GM21619 (cell line): ENCODE results near the gene GSTT2.

Experiments used
- ATAC-seq: cut with Tn5 transposase; IDR thresholded peaks from one replicate; pipeline ENCODE4 v1.9.1; 2021; ENCODE audit not compliant: unreplicated experiment

GSTT2 gene

GRCh38 chr22:24008381-24009226, 28.7 kb downstream of the GSTT2 start:
- no peak for ATAC-seq

GRCh38 chr22:24009227-24010017, 29.5 kb downstream of the GSTT2 start:
- ATAC-seq = no peak

GRCh38 chr22:24010018-24010391, 30.1 kb downstream of the GSTT2 start:
- ATAC-seq = no peak

- peak; percentile 2 for ATAC-seq
Observed at GRCh38 chr22:24011735-24012068, 31.8 kb downstream of the GSTT2 start.

- ATAC-seq = no peak
Observed at GRCh38 chr22:24016156-24016555, 36.2 kb downstream of the GSTT2 start.

- no peak for ATAC-seq
Observed at GRCh38 chr22:24021304-24021703, 41.4 kb downstream of the GSTT2 start.

- ATAC-seq = no peak
Observed at GRCh38 chr22:24023204-24023789, 43.4 kb downstream of the GSTT2 start.

- no peak for ATAC-seq
Observed at GRCh38 chr22:24024354-24024753, 44.4 kb downstream of the GSTT2 start.

GRCh38 chr22:24025475-24025874, 45.5 kb downstream of the GSTT2 start:
- no peak for ATAC-seq

GRCh38 chr22:24026056-24026455, 46.1 kb downstream of the GSTT2 start:
- ATAC-seq = no peak

GRCh38 chr22:24026733-24027132, 46.8 kb downstream of the GSTT2 start:
- ATAC-seq = no peak

- no peak for ATAC-seq
Observed at GRCh38 chr22:24027389-24027975, 47.5 kb downstream of the GSTT2 start.

- no peak for ATAC-seq
Observed at GRCh38 chr22:24027991-24028390, 48.1 kb downstream of the GSTT2 start.

GRCh38 chr22:24028533-24028932, 48.6 kb downstream of the GSTT2 start:
- ATAC-seq = no peak

GRCh38 chr22:24029304-24029703, 49.4 kb downstream of the GSTT2 start:
- no peak for ATAC-seq

- ATAC-seq = no peak
Observed at GRCh38 chr22:24030186-24030702, 50.3 kb downstream of the GSTT2 start.
